GM19455 (cell line): ENCODE results near the gene PLPPR5.
"Not testable (repeated sequence)": the region's sequence is repeated elsewhere in the genome, so short reads cannot be mapped to it uniquely, and the experiment has no call there.

Experiments
- ATAC-seq: cut with Tn5 transposase; IDR thresholded peaks from one replicate; pipeline ENCODE4 v1.9.1; 2021; ENCODE audit not compliant: unreplicated experiment

PLPPR5 gene

GRCh38 chr1:99004861-99005442, at the start of gene PLPPR5:
Gene PLPPR5 (minus strand): TSS chr1:99004861. CDS start chr1:99004671, 190 bp downstream.
- no peak for ATAC-seq

- ATAC-seq: no peak
Observed at GRCh38 chr1:99051611-99052283, 47.1 kb upstream of the PLPPR5 start.

- no peak for ATAC-seq
Observed at GRCh38 chr1:99049745-99050144, 45.1 kb upstream of the PLPPR5 start.

GRCh38 chr1:99036746-99037145, 32.1 kb upstream of the PLPPR5 start:
- ATAC-seq: not testable (repeated sequence)

GRCh38 chr1:99018313-99018712, 13.7 kb upstream of the PLPPR5 start:
- no peak for ATAC-seq

GRCh38 chr1:99017655-99018054, 13.0 kb upstream of the PLPPR5 start:
- ATAC-seq: no peak

- ATAC-seq: no peak
Observed at GRCh38 chr1:99010679-99011078, 6.0 kb upstream of the PLPPR5 start.

GRCh38 chr1:99007366-99007765, 2.7 kb upstream of the PLPPR5 start:
- no peak for ATAC-seq

- no peak for ATAC-seq
Observed at GRCh38 chr1:99005537-99005942, 879 bp upstream of the PLPPR5 start.

- ATAC-seq: no peak
Observed at GRCh38 chr1:99004254-99004860, 304 bp downstream of the PLPPR5 start.

GRCh38 chr1:99003581-99004253, 944 bp downstream of the PLPPR5 start:
- no peak for ATAC-seq

GRCh38 chr1:98992844-98993243, 11.8 kb downstream of the PLPPR5 start:
- no peak for ATAC-seq

- no peak for ATAC-seq
Observed at GRCh38 chr1:98991127-98992012, 13.3 kb downstream of the PLPPR5 start.

GRCh38 chr1:98989556-98989907, 15.1 kb downstream of the PLPPR5 start:
- ATAC-seq: no peak

- no peak for ATAC-seq
Observed at GRCh38 chr1:98988904-98989555, 15.6 kb downstream of the PLPPR5 start.

GRCh38 chr1:98985687-98986086, 19.0 kb downstream of the PLPPR5 start:
- no peak for ATAC-seq

GRCh38 chr1:98981917-98982513, 22.6 kb downstream of the PLPPR5 start:
- ATAC-seq: no peak

- ATAC-seq: no peak
Observed at GRCh38 chr1:98979463-98979862, 25.2 kb downstream of the PLPPR5 start.

- ATAC-seq: no peak
Observed at GRCh38 chr1:98975810-98976209, 28.9 kb downstream of the PLPPR5 start.

GRCh38 chr1:98975113-98975512, 29.5 kb downstream of the PLPPR5 start:
- ATAC-seq: no peak
